Esophagus (tissue), 2 donors: ENCODE results near the gene SPATA24. TPM values are rescaled to one million over a fixed set of nuclear protein-coding genes. Genes with fewer than 3 reads are reported as not detected.
"Not testable (repeated sequence)": the region's sequence is repeated elsewhere in the genome, so short reads cannot be mapped to it uniquely, and the experiment has no call there.

Experiments
- H3K27ac ChIP-seq, 2 donors: one replicate each; pipeline ENCODE4 v1.5.1; 2013; ENCODE audit warnings: low read depth in 2 of 2, mild to moderate bottlenecking in 2 of 2, inconsistent platforms in 1 of 2, low read length in 1 of 2, moderate library complexity in 1 of 2
- H3K27me3 ChIP-seq, 2 donors: one replicate each; pipeline ENCODE4 v1.6.1; 2013; ENCODE audit warnings: low read length in 2 of 2, control low read depth in 1 of 2, mild to moderate bottlenecking in 1 of 2; ENCODE audit not compliant: insufficient read depth in 2 of 2, control insufficient read depth in 1 of 2
- H3K36me3 ChIP-seq, 2 donors: one replicate each; pipeline ENCODE4 v1.6.1; 2013; ENCODE audit warnings: low read length in 1 of 2; ENCODE audit not compliant: control insufficient read depth in 2 of 2, insufficient read depth in 2 of 2
- H3K4me1 ChIP-seq, 2 donors: one replicate each; pipeline ENCODE4 v1.6.1; 2013; ENCODE audit warnings: low read length in 1 of 2; ENCODE audit not compliant: control insufficient read depth in 2 of 2, insufficient read depth in 2 of 2
- H3K4me3 ChIP-seq, 2 donors: one replicate each; pipeline ENCODE4 v1.5.1; 2013; ENCODE audit warnings: low read length in 2 of 2, mild to moderate bottlenecking in 2 of 2, low read depth in 1 of 2, moderate library complexity in 1 of 2
- H3K9me3 ChIP-seq, 2 donors: one replicate each; pipeline ENCODE4 v1.6.1; 2013; ENCODE audit warnings: mild to moderate bottlenecking in 2 of 2, low read depth in 1 of 2, low read length in 1 of 2, moderate library complexity in 1 of 2; ENCODE audit not compliant: control insufficient read depth in 2 of 2, insufficient read depth in 1 of 2
- WGBS, 2 donors: extraction: QIAGEN DNeasy Blood & Tissue Kit; methylation state at CpG; one replicate each; pipeline ENCODE4 v1.1.7; 2013; 5-methylcytosine and 5-hydroxymethylcytosine counted together
- polyA plus RNA-seq, 2 donors: library from polyadenylated mRNA; stranded (reverse); fragments of 200-250 nt; gene quantifications; one replicate each; pipeline ENCODE4 v1.2.3, GENCODE V29; 2013
- donor health status: healthy with polysubstance abuse.
- donor health status: Bipolar disorder and iron deficiency.

The SPATA24 gene
- polyA plus RNA-seq, 2 donors: 5.9 to 6.0 TPM

- Histone ChIP-seq H3K9me3 (no peaks in the 10 kb centered on the region), H3K36me3 (no peaks in the 10 kb centered on the region), H3K4me1 (no peaks in the 10 kb centered on the region), H3K27me3 (no peaks in the 10 kb centered on the region), H3K4me3 (no peak overlapping the region), H3K27ac (no peak overlapping the region)
These were observed 45.8 kb downstream of the SPATA24 start for GRCh38 chr5:139358064-139358463.

GRCh38 chr5:139355900-139356299 lies 48.0 kb downstream of the SPATA24 start:
- not testable (repeated sequence) for H3K4me1 ChIP-seq, H3K36me3 ChIP-seq, H3K4me3 ChIP-seq, H3K27me3 ChIP-seq, H3K27ac ChIP-seq, H3K9me3 ChIP-seq
- WGBS, 2 donors: 95 to 99% methylated on average over 8 of the region's 8 CpGs

GRCh38 chr5:139354186-139354585 lies 49.7 kb downstream of the SPATA24 start:
- Histone ChIP-seq H3K9me3 (no peaks in the 10 kb centered on the region), H3K27ac (no peak overlapping the region), H3K4me1 (no peaks in the 10 kb centered on the region), H3K27me3 (no peaks in the 10 kb centered on the region), H3K36me3 (no peaks in the 10 kb centered on the region), H3K4me3 (no peak overlapping the region)
- 90 to 94% methylated on average over 3 of the region's 3 CpGs for WGBS, 2 donors

- not testable (repeated sequence) for H3K36me3 ChIP-seq, H3K27ac ChIP-seq, H3K9me3 ChIP-seq, H3K27me3 ChIP-seq, H3K4me1 ChIP-seq, H3K4me3 ChIP-seq
- 90 to 94% methylated on average over 9 of the region's 9 CpGs for WGBS, 2 donors
These were observed 56.0 kb downstream of the SPATA24 start for GRCh38 chr5:139347863-139348262.

Other genes with a start within 250 kb of the SPATA24 start
- 10 to 100 TPM; 27.2 to 31.7 TPM for gene SIL1, start 205.7 kb downstream of the SPATA24 start, polyA plus RNA-seq
- gene MATR3, start 110.3 kb downstream of the SPATA24 start, polyA plus RNA-seq: 10 to 100 TPM; 54.3 to 77.2 TPM
- gene PAIP2, start 62.2 kb downstream of the SPATA24 start, polyA plus RNA-seq: 10 to 100 TPM; 37.4 to 53.6 TPM
- under 1 TPM; 0.01 to 0.12 TPM for gene SLC23A1, start 20.8 kb downstream of the SPATA24 start, polyA plus RNA-seq
- gene MZB1, start 14.2 kb downstream of the SPATA24 start, polyA plus RNA-seq: under 1 TPM; 0.47 to 0.67 TPM
- gene PROB1, start 9.0 kb downstream of the SPATA24 start, polyA plus RNA-seq: under 1 TPM; 0.41 to 0.48 TPM
- 1 to 10 TPM; 2.2 to 2.4 TPM for gene DNAJC18, start 35.4 kb upstream of the SPATA24 start, polyA plus RNA-seq
- gene ECSCR, start 58.7 kb upstream of the SPATA24 start, polyA plus RNA-seq: 10 to 100 TPM in 1 of 2 donors, 1 to 10 TPM in 1; 3.1 to 11.4 TPM
- under 1 TPM in 1 of 2 donors, not detected in 1; 0.02 TPM for gene SMIM33, start 66.9 kb upstream of the SPATA24 start, polyA plus RNA-seq
- 10 to 100 TPM; 18.5 to 28.3 TPM for gene STING1, start 78.7 kb upstream of the SPATA24 start, polyA plus RNA-seq
- gene UBE2D2, start 157.2 kb upstream of the SPATA24 start, polyA plus RNA-seq: 10 to 100 TPM; 43.4 to 76.9 TPM
- gene CXXC5, start 244.3 kb upstream of the SPATA24 start, polyA plus RNA-seq: 10 to 100 TPM; 21.9 to 27.8 TPM